HG03442 (cell line): ENCODE results near the gene TSPAN7.
A peak's percentile ranks its signal among the peaks of the same experiment; 100 is the strongest.

Experiments
- ATAC-seq: cut with Tn5 transposase; IDR thresholded peaks from one replicate; pipeline ENCODE4 v1.9.1; 2021; ENCODE audit warnings: mild to moderate bottlenecking, moderate library complexity; ENCODE audit not compliant: unreplicated experiment

The TSPAN7 gene

GRCh38 chrX:38641197-38641596, 79.9 kb downstream of the TSPAN7 start:
- ATAC-seq = no peak

- no peak for ATAC-seq
Measured at GRCh38 chrX:38643903-38644302, 82.6 kb downstream of the TSPAN7 start.

- ATAC-seq = no peak
Measured at GRCh38 chrX:38646129-38646528, 84.8 kb downstream of the TSPAN7 start.

GRCh38 chrX:38649221-38649620, 87.9 kb downstream of the TSPAN7 start:
- no peak for ATAC-seq

- no peak for ATAC-seq
Measured at GRCh38 chrX:38649674-38650647, 88.6 kb downstream of the TSPAN7 start.

GRCh38 chrX:38651625-38652601, 90.6 kb downstream of the TSPAN7 start:
- ATAC-seq = no peak

GRCh38 chrX:38652934-38653442, 91.6 kb downstream of the TSPAN7 start:
- ATAC-seq = no peak

GRCh38 chrX:38654302-38654701, 93.0 kb downstream of the TSPAN7 start:
- no peak for ATAC-seq

GRCh38 chrX:38656350-38656915, 95.1 kb downstream of the TSPAN7 start:
- ATAC-seq = peak; percentile 44

GRCh38 chrX:38657562-38657961, 96.2 kb downstream of the TSPAN7 start:
- ATAC-seq = peak; percentile 50

- ATAC-seq = no peak
Measured at GRCh38 chrX:38660395-38661102, 99.2 kb downstream of the TSPAN7 start.

- ATAC-seq = no peak
Measured at GRCh38 chrX:38661103-38661441, 99.7 kb downstream of the TSPAN7 start.

- ATAC-seq = peak; percentile 60
Measured at GRCh38 chrX:38661561-38661960, 100.2 kb downstream of the TSPAN7 start.

GRCh38 chrX:38662640-38663039, 101.3 kb downstream of the TSPAN7 start:
- no peak for ATAC-seq

GRCh38 chrX:38664285-38664684, 102.9 kb downstream of the TSPAN7 start:
- ATAC-seq = no peak

GRCh38 chrX:38666909-38667308, 105.6 kb downstream of the TSPAN7 start:
- ATAC-seq = no peak

GRCh38 chrX:38668771-38669170, 107.4 kb downstream of the TSPAN7 start:
- no peak for ATAC-seq

GRCh38 chrX:38669428-38669827, 108.1 kb downstream of the TSPAN7 start:
- ATAC-seq = no peak

- ATAC-seq = no peak
Measured at GRCh38 chrX:38672646-38673045, 111.3 kb downstream of the TSPAN7 start.

- no peak for ATAC-seq
Measured at GRCh38 chrX:38675856-38676255, 114.5 kb downstream of the TSPAN7 start.
